HG02938 (cell line): Measurements from ENCODE around the gene TYMP.

Experiments used
- ATAC-seq: cut with Tn5 transposase; IDR thresholded peaks from one replicate; pipeline ENCODE4 v1.9.1; 2021; ENCODE audit warnings: mild to moderate bottlenecking, moderate library complexity; ENCODE audit not compliant: unreplicated experiment

TYMP gene

GRCh38 chr22:50486561-50487289 is 43.1 kb downstream of the TYMP start, which contains the start of gene MIOX:
Gene MIOX, plus strand, starts transcription at chr22:50486859. Its CDS starts 39 bp downstream, at chr22:50486898.
- no peak for ATAC-seq

DNA sequence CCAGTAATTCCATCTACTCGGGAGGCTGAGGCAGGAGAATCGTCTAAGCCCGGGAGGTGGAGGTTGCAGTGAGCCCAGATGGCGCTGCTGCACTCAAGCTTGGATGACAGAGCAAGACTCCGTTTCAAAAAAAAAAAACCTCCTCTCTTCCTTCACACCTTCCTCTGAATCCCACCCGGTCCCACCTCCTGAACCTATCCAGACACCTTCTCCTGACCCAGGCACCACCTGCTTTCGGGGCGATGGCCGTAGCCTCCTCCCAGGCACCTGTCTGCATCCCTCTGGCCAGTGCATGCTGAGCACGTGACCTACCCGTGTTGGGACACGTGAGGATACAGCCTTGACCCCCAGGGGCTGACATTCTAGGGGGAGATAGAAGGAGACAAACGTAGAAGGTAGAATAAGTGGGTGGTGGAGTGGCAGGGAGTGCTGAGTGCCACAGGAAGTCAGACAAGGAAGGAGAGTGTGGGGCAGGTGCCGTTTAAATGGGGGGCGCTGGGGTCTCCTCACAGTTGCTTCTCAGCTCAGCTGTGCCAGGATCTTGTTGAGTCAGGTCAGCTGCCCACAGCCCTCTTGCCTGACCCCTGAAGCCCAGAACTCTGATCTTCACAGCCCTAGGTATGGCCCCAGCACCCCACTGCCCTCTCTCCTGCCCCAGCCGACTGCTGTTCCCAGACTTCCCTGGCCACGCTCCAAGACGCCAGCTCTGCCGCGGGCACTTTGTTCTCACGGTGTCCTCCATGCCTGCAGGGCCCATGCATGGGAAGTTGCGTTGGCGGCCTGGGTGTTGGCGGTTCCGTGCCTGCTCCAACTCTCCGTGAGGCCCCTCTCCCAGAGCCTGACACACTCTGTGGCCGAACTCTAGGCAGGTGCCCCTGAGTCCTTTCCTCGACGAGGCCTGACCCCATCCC is 44.3 kb downstream of the TYMP start:
- ATAC-seq, result no peak

- ATAC-seq, result no peak
Measured at GRCh38 chr22:50483977-50484853, 45.6 kb downstream of the TYMP start.

DNA sequence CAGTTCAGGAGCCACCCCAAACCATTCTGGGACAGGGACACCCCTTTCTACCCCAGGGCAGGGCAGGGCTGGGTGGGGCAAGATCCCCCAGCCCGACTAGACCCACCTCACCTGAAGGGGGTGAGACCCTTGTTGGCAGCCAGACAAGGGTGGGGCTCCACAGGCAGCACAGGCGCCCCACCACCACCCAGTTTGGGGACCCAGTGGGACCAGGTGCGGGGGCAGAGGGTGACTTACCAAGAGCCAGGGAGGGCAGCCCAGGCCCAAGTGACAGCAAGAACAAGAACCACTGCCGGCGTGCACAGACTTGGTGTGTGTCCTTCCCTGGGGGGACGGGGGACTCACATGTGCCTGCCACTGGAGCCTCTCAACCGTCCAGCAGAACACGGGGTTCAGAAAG is 46.3 kb downstream of the TYMP start:
- no peak for ATAC-seq

- no peak for ATAC-seq
Measured at GRCh38 chr22:50483106-50483505, 46.7 kb downstream of the TYMP start.

DNA sequence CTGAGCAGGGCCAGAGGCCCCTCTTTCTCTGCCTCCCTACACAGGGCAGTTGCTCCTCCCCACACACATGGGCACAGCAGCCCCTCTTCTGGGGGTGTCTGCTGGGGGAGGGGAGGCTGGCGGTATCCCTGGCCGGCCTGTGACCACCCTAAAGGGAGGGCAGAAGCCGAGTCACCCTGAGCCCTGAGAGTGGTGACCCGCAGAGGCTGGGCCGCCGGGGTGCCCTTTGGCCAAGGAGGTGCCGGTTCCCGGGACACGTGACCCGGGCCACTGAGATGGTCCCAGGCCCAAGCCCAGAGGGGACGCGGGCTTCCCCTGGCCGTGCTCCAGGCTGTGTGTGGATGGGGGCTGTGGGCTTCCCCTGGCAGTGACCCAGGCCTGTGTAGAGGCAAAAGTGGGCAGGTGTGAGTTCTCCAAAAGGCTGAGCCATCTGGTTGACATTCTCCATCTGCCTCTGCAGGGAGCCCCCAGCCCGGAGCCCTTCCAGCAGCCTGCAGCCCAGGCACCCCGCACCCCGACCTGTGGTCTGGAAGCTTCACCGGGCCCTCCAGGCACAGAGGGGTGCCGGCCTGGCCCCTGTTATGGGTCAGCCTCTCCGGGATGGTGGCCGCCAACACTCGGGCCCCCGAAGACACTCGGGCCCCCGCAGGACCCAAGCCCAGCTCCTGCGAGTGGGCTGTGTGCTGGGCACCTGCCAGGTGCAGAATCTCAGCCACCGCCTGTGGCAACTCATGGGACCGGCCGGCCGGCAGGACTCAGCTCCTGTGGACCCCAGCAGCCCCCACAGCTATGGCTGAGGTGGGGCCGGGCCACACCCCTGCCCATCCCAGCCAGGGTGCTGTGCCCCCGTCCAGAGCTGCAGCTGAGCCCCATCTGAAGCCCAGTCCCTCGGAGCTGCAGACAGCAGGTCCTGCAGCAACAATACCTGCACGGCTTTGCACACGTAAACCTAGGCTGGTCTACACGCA is 47.4 kb downstream of the TYMP start:
- no peak for ATAC-seq

DNA sequence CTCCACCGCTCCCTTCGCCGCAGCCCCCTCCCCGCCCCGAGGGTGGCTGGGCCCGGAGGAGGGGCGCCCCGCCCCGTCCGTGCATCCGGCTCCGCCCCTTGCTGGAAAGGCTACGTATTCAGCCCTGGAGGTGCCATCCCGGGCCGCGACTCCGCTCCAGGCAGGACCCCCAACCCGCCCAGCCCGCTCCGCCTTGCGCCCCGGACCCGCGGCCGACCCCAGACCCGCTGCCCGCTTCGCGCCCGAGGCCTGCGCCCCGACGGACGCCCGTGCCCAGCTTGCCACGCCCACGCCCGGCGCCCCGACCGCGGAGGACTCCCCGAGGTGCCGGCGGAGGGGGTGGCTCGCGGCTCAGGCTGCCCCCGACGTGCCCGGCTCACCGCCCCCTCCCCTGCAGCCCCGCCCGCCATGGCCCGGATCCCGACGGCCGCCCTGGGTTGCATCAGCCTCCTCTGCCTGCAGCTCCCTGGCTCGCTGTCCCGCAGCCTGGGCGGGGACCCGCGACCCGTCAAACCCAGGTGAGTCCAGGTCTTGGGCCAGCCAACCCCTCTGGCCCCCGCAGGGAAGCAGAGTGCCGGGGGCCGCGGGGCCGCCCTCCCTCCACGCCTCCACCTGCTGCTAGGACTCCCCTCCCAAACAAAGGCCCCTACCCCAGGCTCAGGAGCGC is 48.2 kb downstream of the TYMP start, which contains the start of gene ADM2:
Gene ADM2, plus strand, starts transcription at position 104 of the 667 bp plus-strand sequence. Its CDS starts 305 bp downstream, at position 409.
- ATAC-seq, result no peak

DNA sequence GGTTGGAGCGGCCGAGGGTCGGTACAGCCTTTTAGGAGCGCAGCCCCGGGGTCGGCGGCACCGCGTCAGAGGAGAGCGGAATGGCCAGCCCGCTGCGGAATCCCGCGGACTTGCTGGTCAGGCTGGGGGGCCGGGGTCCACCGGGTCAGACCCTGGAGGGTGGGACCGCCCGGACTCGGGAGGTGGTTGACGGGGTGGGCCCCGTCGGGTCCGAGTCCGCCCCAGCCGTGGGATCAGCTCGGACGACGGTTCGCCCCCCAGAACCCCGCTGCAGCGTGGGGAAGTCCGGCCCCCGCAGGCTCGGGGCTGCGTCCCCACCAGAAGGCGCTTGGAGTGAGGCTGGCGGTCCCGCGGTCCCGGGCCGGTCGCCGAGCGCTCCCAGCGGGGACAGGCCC is 48.8 kb downstream of the TYMP start:
- ATAC-seq, result no peak

DNA sequence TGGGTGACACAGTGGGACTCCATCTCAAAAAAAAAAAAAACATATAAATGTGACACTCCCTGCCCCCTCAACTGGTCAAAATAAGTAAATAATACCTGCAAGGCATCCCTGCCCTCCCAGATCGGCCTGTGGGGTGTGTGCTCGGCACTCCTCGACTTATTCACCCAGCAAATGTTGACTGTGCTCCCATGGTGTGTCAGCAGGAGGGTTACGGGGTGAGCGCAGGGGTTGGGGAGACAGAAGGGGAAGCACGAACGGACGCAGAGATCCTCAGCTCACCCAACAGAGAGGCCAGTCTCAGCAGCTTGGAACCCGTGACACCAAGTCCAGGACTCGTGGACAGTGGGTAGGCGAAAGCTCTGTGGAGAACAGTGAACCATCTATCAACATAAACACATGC is 50.1 kb downstream of the TYMP start:
- ATAC-seq, result no peak

DNA sequence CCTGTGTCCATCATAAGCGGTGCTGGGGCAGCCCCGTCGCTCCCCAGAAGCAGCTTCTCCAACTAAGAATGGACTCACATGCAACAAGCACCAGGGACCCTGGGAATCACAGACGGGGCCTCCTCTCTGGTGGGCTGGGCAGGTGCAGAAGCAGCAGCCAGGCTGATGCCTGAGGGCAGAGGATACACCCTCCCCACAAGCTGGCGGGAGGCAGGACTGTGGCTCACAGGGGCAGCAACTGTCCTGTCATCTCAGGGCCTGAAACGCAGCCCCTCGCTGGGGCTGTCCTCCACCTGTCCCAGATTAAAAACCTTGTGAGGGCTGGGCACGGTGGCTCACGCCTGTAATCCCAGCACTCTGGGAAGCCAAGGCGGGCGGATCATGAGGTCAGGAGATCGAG is 51.9 kb downstream of the TYMP start:
- ATAC-seq, result no peak

GRCh38 chr22:50476868-50477267 is 52.9 kb downstream of the TYMP start:
- ATAC-seq, result no peak
